Measurements from ENCODE around the gene STXBP6. TPM values are rescaled to one million over a fixed set of nuclear protein-coding genes. Genes with fewer than 3 reads are reported as not detected.

STXBP6 gene
- total RNA-seq, 2 donors from 2014 or later: 0.49 TPM; not detected in 1

- no peak for DNase-seq (ENCODE audit: low spot score in 2 of 2)
- Mint-ChIP-seq H3K9me3 (peaks cover 0 to 8% of the 10 kb centered on the region in 2 donors), H3K36me3 (no peaks in the 10 kb centered on the region), H3K27ac (no peak overlapping the region)
- ATAC-seq: no peak
Measured at GRCh38 chr14:25038044-25038668, 11.8 kb downstream of the STXBP6 start.

- peaks cover 0 to 8% of the 10 kb centered on the region in 2 donors for H3K9me3 Mint-ChIP-seq
- no peak for DNase-seq (ENCODE audit: low spot score in 2 of 2)
- H3K36me3 Mint-ChIP-seq: no peaks in the 10 kb centered on the region
- no peak for ATAC-seq
- H3K27ac Mint-ChIP-seq: no peak overlapping the region
Measured at GRCh38 chr14:25037032-25037431, 12.9 kb downstream of the STXBP6 start.

GRCh38 chr14:25034803-25035681, 14.9 kb downstream of the STXBP6 start:
- ATAC-seq (no peak), DNase-seq (ENCODE audit: low spot score in 2 of 2) (no peak)
- Mint-ChIP-seq H3K9me3 (peaks cover 0 to 8% of the 10 kb centered on the region in 2 donors), H3K36me3 (no peaks in the 10 kb centered on the region), H3K27ac (no peak overlapping the region)

GRCh38 chr14:25033358-25033757, 16.6 kb downstream of the STXBP6 start:
- H3K9me3 Mint-ChIP-seq: peaks cover 0 to 6% of the 10 kb centered on the region in 2 donors
- no peak overlapping the region for H3K27ac Mint-ChIP-seq
- no peaks in the 10 kb centered on the region for H3K36me3 Mint-ChIP-seq
- ATAC-seq (no peak), DNase-seq (ENCODE audit: low spot score in 2 of 2) (no peak)

GRCh38 chr14:25032092-25032784, 17.7 kb downstream of the STXBP6 start:
- ATAC-seq (no peak), DNase-seq (ENCODE audit: low spot score in 2 of 2) (no peak)
- H3K36me3 Mint-ChIP-seq: no peaks in the 10 kb centered on the region
- no peaks in the 10 kb centered on the region for H3K9me3 Mint-ChIP-seq
- no peak overlapping the region for H3K27ac Mint-ChIP-seq

GRCh38 chr14:25026476-25027137, 23.3 kb downstream of the STXBP6 start:
- ATAC-seq (no peak), DNase-seq (ENCODE audit: low spot score in 2 of 2) (no peak)
- Mint-ChIP-seq H3K27ac (no peak overlapping the region), H3K36me3 (no peaks in the 10 kb centered on the region), H3K9me3 (no peaks in the 10 kb centered on the region)

GRCh38 chr14:25019892-25020291, 30.1 kb downstream of the STXBP6 start:
- Mint-ChIP-seq H3K9me3 (no peaks in the 10 kb centered on the region), H3K27ac (no peak overlapping the region), H3K36me3 (no peaks in the 10 kb centered on the region)
- no peak for ATAC-seq
- DNase-seq (ENCODE audit: low spot score in 2 of 2): no peak

- H3K9me3 Mint-ChIP-seq: no peaks in the 10 kb centered on the region
- H3K27ac Mint-ChIP-seq: no peak overlapping the region
- no peaks in the 10 kb centered on the region for H3K36me3 Mint-ChIP-seq
- DNase-seq (ENCODE audit: low spot score in 2 of 2): no peak
- ATAC-seq: no peak
Measured at GRCh38 chr14:25017562-25017961, 32.4 kb downstream of the STXBP6 start.

- Mint-ChIP-seq H3K27ac (no peak overlapping the region), H3K9me3 (no peaks in the 10 kb centered on the region), H3K36me3 (no peaks in the 10 kb centered on the region)
- no peak for DNase-seq (ENCODE audit: low spot score in 2 of 2)
- ATAC-seq: no peak
Measured at GRCh38 chr14:25015761-25016160, 34.2 kb downstream of the STXBP6 start.

- ATAC-seq: no peak
- no peak for DNase-seq (ENCODE audit: low spot score in 2 of 2)
- H3K9me3 Mint-ChIP-seq: no peaks in the 10 kb centered on the region
- no peak overlapping the region for H3K27ac Mint-ChIP-seq
- no peaks in the 10 kb centered on the region for H3K36me3 Mint-ChIP-seq
Measured at GRCh38 chr14:25014440-25014839, 35.5 kb downstream of the STXBP6 start.

- Mint-ChIP-seq H3K27ac (no peak overlapping the region), H3K36me3 (no peaks in the 10 kb centered on the region)
- no peak for ATAC-seq
Measured at GRCh38 chr14:25011095-25011494, 38.9 kb downstream of the STXBP6 start.

GRCh38 chr14:25010471-25010870, 39.5 kb downstream of the STXBP6 start:
- Mint-ChIP-seq H3K36me3 (no peaks in the 10 kb centered on the region), H3K9me3 (no peaks in the 10 kb centered on the region), H3K27ac (no peak overlapping the region)
- ATAC-seq: no peak
- no peak for DNase-seq (ENCODE audit: low spot score in 2 of 2)

More at GRCh38 chr14:25011095-25011494, 38.9 kb downstream of the STXBP6 start:
- H3K9me3 Mint-ChIP-seq: no peaks in the 10 kb centered on the region
- DNase-seq (ENCODE audit: low spot score in 2 of 2): no peak

GRCh38 chr14:25009891-25010290, 40.1 kb downstream of the STXBP6 start:
- H3K36me3 Mint-ChIP-seq: no peaks in the 10 kb centered on the region
- no peak for ATAC-seq
- no peaks in the 10 kb centered on the region for H3K9me3 Mint-ChIP-seq
- DNase-seq (ENCODE audit: low spot score in 2 of 2): no peak
- H3K27ac Mint-ChIP-seq: no peak overlapping the region

- DNase-seq (ENCODE audit: low spot score in 2 of 2) (no peak), ATAC-seq (no peak)
- no peaks in the 10 kb centered on the region for H3K36me3 Mint-ChIP-seq
- no peaks in the 10 kb centered on the region for H3K9me3 Mint-ChIP-seq
- no peak overlapping the region for H3K27ac Mint-ChIP-seq
Measured at GRCh38 chr14:25007832-25008231, 42.1 kb downstream of the STXBP6 start.

- H3K27ac Mint-ChIP-seq: no peak overlapping the region
- H3K9me3 Mint-ChIP-seq: no peaks in the 10 kb centered on the region
- no peak for ATAC-seq
- no peaks in the 10 kb centered on the region for H3K36me3 Mint-ChIP-seq
- no peak for DNase-seq (ENCODE audit: low spot score in 2 of 2)
Measured at GRCh38 chr14:25006961-25007795, 42.8 kb downstream of the STXBP6 start.

GRCh38 chr14:25006031-25006430, 43.9 kb downstream of the STXBP6 start:
- DNase-seq (ENCODE audit: low spot score in 2 of 2): no peak
- Mint-ChIP-seq H3K9me3 (no peaks in the 10 kb centered on the region), H3K27ac (no peak overlapping the region), H3K36me3 (no peaks in the 10 kb centered on the region)
- ATAC-seq: no peak

Measured in activated naive CD4-positive, alpha-beta T cell treated with anti-CD3 and anti-CD28 coated beads, Interleukin-2, amount 50 U/mL, for 72 hours (primary cell).